SK-N-SH treated with all-trans-retinoic acid at 6 μM for 48 hours (cell line): ENCODE measurements around the gene STMN1.

Experiments used
- ATAC-seq: fragments of 200-7000 bp; cut with Tn5 transposase; 3 replicates; pipeline ENCODE4 v1.9.1; 2020; ENCODE audit warnings: mild to moderate bottlenecking, moderate library complexity
- ARNTL ChIP-seq: fragments of 450-650 bp; formaldehyde crosslinking; IDR thresholded peaks from 2 replicates; pipeline ENCODE4 v1.5.0; 2020; ENCODE audit warnings: low read depth, mild to moderate bottlenecking, moderate library complexity, borderline replicate concordance
- BACH2 ChIP-seq: fragments of 250-450 bp; sonication (Bioruptor Pico); IDR thresholded peaks from 2 replicates; pipeline ENCODE4 v1.9.0; 2021; ENCODE audit warnings: mild to moderate bottlenecking, borderline replicate concordance
- CSDC2 ChIP-seq: fragments of 250-450 bp; sonication (Bioruptor Pico); IDR thresholded peaks from 2 replicates; pipeline ENCODE4 v1.5.0; 2020; ENCODE audit warnings: mild to moderate bottlenecking, moderate library complexity
- CSRNP3 ChIP-seq: fragments of 250-450 bp; sonication (Bioruptor Pico); IDR thresholded peaks from 2 replicates; pipeline ENCODE4 v1.5.1; 2021; ENCODE audit warnings: mild to moderate bottlenecking, moderate library complexity
- ESRRG ChIP-seq: fragments of 250-450 bp; sonication (Bioruptor Pico); IDR thresholded peaks from 2 replicates; pipeline ENCODE4 v1.6.1; 2021; ENCODE audit warnings: mild to moderate bottlenecking
- GLIS3 ChIP-seq: fragments of 250-450 bp; sonication (Bioruptor Pico); IDR thresholded peaks from 2 replicates; pipeline ENCODE4 v1.5.0; 2020; ENCODE audit warnings: mild to moderate bottlenecking, moderate library complexity
- ISL1 ChIP-seq: fragments of 250-450 bp; sonication (Bioruptor Pico); IDR thresholded peaks from 2 replicates; pipeline ENCODE4 v2.1.2; 2022; ENCODE audit warnings: mild to moderate bottlenecking, moderate library complexity
- OSR1 ChIP-seq: fragments of 250-450 bp; sonication (Bioruptor Pico); IDR thresholded peaks from 2 replicates; pipeline ENCODE4 v1.8.0; 2022; ENCODE audit warnings: moderate library complexity, mild to moderate bottlenecking, inconsistent platforms
- PPARA ChIP-seq: fragments of 250-450 bp; sonication (Bioruptor Pico); IDR thresholded peaks from 2 replicates; pipeline ENCODE4 v1.5.0; 2020; ENCODE audit warnings: mild to moderate bottlenecking, borderline replicate concordance
- RARB ChIP-seq: fragments of 250-450 bp; sonication (Bioruptor Pico); IDR thresholded peaks from 2 replicates; pipeline ENCODE4 v1.8.0; 2021; ENCODE audit warnings: mild to moderate bottlenecking, moderate library complexity
- SNAI2 ChIP-seq: fragments of 250-450 bp; sonication (Bioruptor Pico); IDR thresholded peaks from 2 replicates; pipeline ENCODE4 v1.5.0; 2020; ENCODE audit warnings: mild to moderate bottlenecking, moderate library complexity
- TCF4 ChIP-seq: fragments of 250-450 bp; sonication (Bioruptor Pico); IDR thresholded peaks from 2 replicates; pipeline ENCODE4 v1.8.0; 2021; ENCODE audit warnings: mild to moderate bottlenecking, moderate library complexity, borderline replicate concordance
- TOX ChIP-seq: fragments of 250-450 bp; sonication (Bioruptor Pico); IDR thresholded peaks from 2 replicates; pipeline ENCODE4 v1.8.0; 2021; ENCODE audit warnings: mild to moderate bottlenecking, moderate library complexity, borderline replicate concordance
- TSHZ2 ChIP-seq: fragments of 250-450 bp; sonication (Bioruptor Pico); IDR thresholded peaks from 2 replicates; pipeline ENCODE4 v1.5.0; 2020; ENCODE audit warnings: mild to moderate bottlenecking, moderate library complexity
- ZC3H10 ChIP-seq: fragments of 250-450 bp; sonication (Bioruptor Pico); IDR thresholded peaks from 2 replicates; pipeline ENCODE4 v1.5.1; 2021; ENCODE audit warnings: mild to moderate bottlenecking, moderate library complexity
- ZFP3 ChIP-seq: fragments of 250-450 bp; sonication (Bioruptor Pico); IDR thresholded peaks from 2 replicates; pipeline ENCODE4 v1.5.0; 2020; ENCODE audit warnings: mild to moderate bottlenecking, moderate library complexity
- ZFP30 ChIP-seq: fragments of 450-650 bp; formaldehyde crosslinking; IDR thresholded peaks from 2 replicates; pipeline ENCODE4 v1.5.0; 2022; ENCODE audit warnings: mild to moderate bottlenecking, moderate library complexity
- ZNF565 ChIP-seq: fragments of 450-650 bp; formaldehyde crosslinking; conservative IDR thresholded peaks from 2 replicates; pipeline ENCODE4 v1.5.0; 2020; ENCODE audit warnings: low read depth, mild to moderate bottlenecking, moderate library complexity
- ZNF70 ChIP-seq: fragments of 450-650 bp; formaldehyde crosslinking; IDR thresholded peaks from 2 replicates; pipeline ENCODE4 v1.5.0; 2020; ENCODE audit warnings: mild to moderate bottlenecking, moderate library complexity
- TF ChIP-seq, protein P1 (sequence below): fragments of 250-450 bp; sonication (Bioruptor Pico); IDR thresholded peaks from 2 replicates; pipeline ENCODE4 v1.8.0; 2020; ENCODE audit warnings: mild to moderate bottlenecking, moderate library complexity, borderline replicate concordance
- TF ChIP-seq, protein P2 (sequence below): fragments of 250-450 bp; sonication (Bioruptor Pico); IDR thresholded peaks from 2 replicates; pipeline ENCODE4 v1.8.0; 2021; ENCODE audit warnings: low read depth, mild to moderate bottlenecking, moderate library complexity, borderline replicate concordance

STMN1 gene

DNA sequence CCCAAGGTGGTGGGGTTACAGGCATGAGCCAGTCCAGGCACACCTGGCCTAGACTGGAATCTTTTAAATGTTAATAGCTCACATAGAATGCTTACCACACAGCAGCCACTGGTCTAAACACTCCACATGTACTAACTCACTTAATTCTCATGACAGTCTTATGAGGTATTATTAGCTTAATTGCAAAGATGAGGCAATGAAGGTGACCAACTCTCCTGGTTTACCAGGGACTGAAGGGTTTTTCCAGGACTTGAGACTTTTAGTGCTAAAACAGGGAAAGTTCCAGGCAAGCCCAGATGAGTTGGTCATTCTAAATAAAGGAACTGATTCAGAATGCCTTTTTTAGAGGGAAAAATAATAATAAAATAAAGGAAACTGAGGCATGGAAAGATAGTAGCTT, 7.0 kb upstream of the STMN1 start:
- TF ChIP-seq TOX (CRISPR knock-in tag) = no peak
- TF ChIP-seq, all 23 proteins: peak for 0
- no peak for ATAC-seq

DNA sequence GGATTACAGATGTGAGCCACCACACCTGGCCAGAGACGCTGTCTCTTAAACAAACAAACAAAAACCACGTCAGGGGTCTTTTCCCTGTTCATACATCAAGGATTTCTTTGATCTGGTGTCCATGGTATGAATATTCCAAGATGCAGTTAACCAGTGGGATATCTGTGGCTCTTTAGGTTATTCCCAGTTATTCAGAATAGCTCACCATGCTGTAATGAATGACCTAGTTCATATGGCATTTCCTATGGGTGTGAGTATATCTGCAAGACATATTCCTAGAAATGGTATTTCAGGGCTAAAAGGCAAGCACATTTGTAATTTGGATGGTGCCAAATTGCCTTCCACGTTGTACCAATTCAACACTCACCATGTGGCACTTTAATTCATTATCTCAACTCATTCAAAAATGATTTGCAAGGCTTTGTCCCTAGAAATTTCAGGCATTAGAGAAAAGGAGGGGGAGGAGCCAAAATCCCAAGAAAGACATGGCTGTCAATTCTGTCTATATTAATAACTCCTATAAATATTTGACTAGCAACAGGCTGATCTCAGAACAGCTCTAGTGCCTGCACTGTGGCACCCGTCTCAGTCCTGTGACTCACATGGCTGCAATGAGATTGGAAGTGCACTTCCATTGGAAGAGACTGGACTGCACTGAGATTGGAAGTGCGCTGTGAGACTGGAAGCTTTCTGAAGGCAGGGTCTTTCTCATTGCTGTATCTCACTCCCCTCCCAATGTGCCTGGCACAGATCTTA, 6.0 kb upstream of the STMN1 start:
- TF ChIP-seq CSRNP3 (CRISPR knock-in tag) (no peak), CSDC2 (CRISPR knock-in tag) (no peak), ISL1 (CRISPR knock-in tag) (no peak), ZFP3 (CRISPR knock-in tag) (no peak), GLIS3 (CRISPR knock-in tag) (no peak), ESRRG (CRISPR knock-in tag) (no peak), PPARA (no peak), SNAI2 (CRISPR knock-in tag) (no peak), ZFP30 (CRISPR knock-in tag) (no peak), TOX (CRISPR knock-in tag) (no peak), ARNTL (CRISPR knock-in tag) (no peak), TCF4 (CRISPR knock-in tag) (no peak)
- ATAC-seq = peak; percentile 90

DNA sequence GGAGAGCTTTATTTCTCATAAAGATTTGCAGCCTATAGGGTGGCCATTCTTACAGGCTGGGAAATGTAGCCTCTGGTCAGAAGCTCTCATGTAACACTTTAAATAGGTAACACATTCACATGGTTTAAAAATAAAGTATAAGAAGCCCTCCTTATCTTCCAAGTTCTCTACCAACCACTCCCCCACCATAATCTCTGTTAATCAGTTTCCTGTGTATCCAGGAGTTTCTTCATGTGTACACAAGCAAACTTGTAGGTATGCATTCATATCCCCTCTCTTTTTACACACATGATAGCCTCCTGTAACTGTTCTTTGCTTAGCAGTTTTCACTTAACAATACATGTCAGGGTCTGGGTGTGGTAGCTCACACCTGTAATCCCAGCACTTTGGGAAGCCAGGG, 4.9 kb upstream of the STMN1 start:
- no peak for ATAC-seq
- TF ChIP-seq BACH2 (CRISPR knock-in tag) (no peak), ESRRG (CRISPR knock-in tag) (no peak), ZNF565 (CRISPR knock-in tag) (no peak), PPARA (no peak)
- TF ChIP-seq, protein P1, sequence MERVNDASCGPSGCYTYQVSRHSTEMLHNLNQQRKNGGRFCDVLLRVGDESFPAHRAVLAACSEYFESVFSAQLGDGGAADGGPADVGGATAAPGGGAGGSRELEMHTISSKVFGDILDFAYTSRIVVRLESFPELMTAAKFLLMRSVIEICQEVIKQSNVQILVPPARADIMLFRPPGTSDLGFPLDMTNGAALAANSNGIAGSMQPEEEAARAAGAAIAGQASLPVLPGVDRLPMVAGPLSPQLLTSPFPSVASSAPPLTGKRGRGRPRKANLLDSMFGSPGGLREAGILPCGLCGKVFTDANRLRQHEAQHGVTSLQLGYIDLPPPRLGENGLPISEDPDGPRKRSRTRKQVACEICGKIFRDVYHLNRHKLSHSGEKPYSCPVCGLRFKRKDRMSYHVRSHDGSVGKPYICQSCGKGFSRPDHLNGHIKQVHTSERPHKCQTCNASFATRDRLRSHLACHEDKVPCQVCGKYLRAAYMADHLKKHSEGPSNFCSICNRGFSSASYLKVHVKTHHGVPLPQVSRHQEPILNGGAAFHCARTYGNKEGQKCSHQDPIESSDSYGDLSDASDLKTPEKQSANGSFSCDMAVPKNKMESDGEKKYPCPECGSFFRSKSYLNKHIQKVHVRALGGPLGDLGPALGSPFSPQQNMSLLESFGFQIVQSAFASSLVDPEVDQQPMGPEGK (CRISPR knock-in tag) = no peak
- TF ChIP-seq, protein P2, sequence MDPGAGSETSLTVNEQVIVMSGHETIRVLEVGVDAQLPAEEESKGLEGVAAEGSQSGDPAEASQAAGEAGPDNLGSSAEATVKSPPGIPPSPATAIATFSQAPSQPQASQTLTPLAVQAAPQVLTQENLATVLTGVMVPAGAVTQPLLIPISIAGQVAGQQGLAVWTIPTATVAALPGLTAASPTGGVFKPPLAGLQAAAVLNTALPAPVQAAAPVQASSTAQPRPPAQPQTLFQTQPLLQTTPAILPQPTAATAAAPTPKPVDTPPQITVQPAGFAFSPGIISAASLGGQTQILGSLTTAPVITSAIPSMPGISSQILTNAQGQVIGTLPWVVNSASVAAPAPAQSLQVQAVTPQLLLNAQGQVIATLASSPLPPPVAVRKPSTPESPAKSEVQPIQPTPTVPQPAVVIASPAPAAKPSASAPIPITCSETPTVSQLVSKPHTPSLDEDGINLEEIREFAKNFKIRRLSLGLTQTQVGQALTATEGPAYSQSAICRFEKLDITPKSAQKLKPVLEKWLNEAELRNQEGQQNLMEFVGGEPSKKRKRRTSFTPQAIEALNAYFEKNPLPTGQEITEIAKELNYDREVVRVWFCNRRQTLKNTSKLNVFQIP = no peak

GRCh38 chr1:25909040-25909439, 2.8 kb upstream of the STMN1 start:
- TF ChIP-seq ISL1 (CRISPR knock-in tag) = no peak
- no peak for TF ChIP-seq OSR1 (CRISPR knock-in tag)
- no peak for TF ChIP-seq ZNF565 (CRISPR knock-in tag)
- no peak for TF ChIP-seq CSDC2 (CRISPR knock-in tag)
- TF ChIP-seq RARB (CRISPR knock-in tag) = no peak
- TF ChIP-seq, protein P2 = no peak
- no peak for TF ChIP-seq ZC3H10
- no peak for TF ChIP-seq ESRRG (CRISPR knock-in tag)
- no peak for TF ChIP-seq ARNTL (CRISPR knock-in tag)
- no peak for TF ChIP-seq GLIS3 (CRISPR knock-in tag)
- no peak for TF ChIP-seq SNAI2 (CRISPR knock-in tag)
- TF ChIP-seq ZNF70 (CRISPR knock-in tag) = no peak
- TF ChIP-seq, protein P1 (CRISPR knock-in tag) = no peak
- no peak for TF ChIP-seq PPARA
- TF ChIP-seq TSHZ2 = no peak
- no peak for TF ChIP-seq TOX (CRISPR knock-in tag)
- TF ChIP-seq, all 23 proteins: peak for 0
- ATAC-seq = no peak
